Activated CD4-positive, alpha-beta T cell treated with anti-CD3 and anti-CD28 coated beads for 24 hours (primary cell): ENCODE data around the gene TMEM270.
"Not testable (repeated sequence)": the region's sequence is repeated elsewhere in the genome, so short reads cannot be mapped to it uniquely, and the experiment has no call there.

Experiments
- DNase-seq, 2 donors: peaks; one replicate each; pipeline ENCODE4 v3.0.0-alpha.2; 2020; ENCODE audit warnings: low read depth in 2 of 2

Gene TMEM270

DNA sequence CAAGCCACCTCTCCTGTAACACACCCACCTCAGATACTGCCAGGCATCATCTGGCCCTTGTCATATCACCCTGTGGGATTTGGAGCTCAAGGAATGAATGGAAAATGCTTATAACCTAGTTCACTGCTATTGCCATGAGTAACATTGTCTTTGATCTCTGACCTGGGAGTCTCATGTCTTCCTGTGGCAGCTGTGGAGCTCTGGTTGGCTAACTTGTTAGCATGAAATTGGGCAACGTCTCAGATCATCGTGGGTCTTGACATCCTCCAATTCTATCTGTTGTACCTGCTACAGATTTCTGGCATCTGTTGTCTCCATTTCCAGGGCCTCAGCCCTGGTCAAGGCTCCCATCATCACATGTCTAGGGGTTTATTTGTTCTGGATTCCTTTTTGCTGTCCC, 2.2 kb upstream of the TMEM270 start:
- DNase-seq, result no peak

DNA sequence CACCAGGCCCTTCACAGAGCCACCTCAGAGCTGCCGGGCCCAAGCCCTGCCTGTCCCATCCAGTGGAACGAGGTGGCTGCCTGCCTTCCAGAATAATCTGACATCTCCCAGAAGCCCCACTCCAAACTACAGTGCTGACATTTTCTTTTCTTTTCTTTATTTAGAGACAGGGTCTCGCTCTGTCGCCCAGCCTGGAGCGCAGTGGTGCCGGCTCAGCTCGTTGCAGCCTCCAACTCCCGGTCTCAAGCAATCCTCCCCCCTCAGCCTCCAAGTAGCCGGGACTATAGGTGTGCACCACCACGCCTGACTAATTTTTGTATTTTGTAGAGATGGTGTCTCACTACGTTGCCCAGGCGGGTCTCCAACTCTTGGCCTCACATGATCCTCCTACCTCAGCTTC, 346 bp downstream of the TMEM270 start:
- no peak for DNase-seq

DNA sequence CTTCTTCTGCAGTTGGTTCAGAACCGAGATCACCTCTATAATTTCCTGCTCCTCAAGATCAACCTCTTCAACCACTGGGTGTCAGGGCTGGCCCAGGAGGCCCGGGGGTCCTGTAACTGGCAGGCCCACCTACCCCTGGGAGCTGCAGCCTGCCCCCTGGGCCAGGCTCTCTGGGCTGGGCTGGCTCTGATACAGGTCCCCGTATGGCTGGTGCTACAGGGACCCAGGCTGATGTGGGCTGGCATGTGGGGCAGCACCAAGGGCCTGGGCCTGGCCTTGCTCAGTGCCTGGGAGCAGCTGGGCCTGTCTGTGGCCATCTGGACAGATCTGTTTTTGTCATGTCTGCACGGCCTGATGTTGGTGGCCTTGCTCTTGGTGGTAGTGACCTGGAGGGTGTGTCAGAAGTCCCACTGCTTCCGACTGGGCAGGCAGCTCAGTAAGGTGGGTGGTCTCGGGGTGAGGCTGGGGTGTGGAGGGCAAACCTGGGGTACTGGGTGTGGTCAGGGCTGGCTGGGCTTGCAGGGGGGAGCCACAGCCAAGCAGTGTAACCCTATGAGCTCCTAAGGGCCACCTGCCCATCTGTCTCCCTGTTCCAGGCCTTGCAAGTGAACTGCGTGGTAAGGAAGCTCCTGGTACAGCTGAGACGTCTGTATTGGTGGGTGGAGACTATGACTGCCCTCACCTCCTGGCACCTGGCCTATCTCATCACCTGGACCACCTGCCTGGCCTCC, 4.2 kb downstream of the TMEM270 start:
- DNase-seq, result no peak

DNA sequence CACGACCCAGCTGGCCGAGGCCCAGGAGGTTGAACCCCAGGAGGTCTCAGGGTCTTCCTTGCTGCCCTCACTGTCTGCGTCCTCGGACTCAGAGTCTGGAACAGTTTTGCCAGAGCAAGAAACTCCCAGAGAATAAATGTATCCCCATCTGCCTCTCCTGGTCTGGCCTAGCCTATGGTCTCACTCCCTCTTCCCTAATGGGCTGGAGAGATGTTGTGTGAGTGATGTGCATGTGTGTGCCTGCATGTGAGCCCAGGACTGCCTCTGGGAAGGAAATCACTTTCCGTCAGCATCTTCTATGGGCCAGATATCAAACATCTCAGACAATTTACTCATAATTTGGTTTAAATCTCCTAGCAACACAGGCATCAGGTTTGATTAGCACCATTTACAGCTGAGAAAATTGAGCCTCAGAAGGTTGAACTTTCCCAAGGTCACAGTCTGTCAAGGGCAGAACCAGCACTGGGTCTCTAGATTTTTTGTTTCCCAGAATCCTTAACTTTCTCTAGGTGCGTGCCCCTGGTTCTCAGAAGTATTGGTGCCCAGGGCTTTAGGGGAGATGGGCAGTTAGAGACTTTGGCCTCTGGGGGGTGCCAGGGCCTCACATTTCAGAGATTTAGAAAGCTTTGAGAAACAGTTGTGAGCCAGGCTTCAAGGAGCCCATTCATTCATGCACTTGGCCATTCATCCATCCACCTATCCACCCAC, 4.9 kb downstream of the TMEM270 start:
- DNase-seq, result no peak

DNA sequence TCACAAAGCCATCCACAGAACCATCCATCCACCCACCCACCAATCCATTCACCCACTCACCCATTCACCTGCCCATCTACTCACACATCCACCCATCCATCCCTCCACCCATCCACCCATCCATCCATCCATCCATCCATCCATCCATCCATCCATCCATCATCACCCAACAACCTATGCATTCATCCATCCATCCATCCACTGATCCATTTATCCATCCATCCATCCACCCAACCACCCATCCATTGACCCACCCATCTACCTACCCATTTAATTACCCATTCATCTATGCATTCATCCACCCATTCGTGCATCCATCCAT, 5.4 kb downstream of the TMEM270 start:
- DNase-seq, result no peak

DNA sequence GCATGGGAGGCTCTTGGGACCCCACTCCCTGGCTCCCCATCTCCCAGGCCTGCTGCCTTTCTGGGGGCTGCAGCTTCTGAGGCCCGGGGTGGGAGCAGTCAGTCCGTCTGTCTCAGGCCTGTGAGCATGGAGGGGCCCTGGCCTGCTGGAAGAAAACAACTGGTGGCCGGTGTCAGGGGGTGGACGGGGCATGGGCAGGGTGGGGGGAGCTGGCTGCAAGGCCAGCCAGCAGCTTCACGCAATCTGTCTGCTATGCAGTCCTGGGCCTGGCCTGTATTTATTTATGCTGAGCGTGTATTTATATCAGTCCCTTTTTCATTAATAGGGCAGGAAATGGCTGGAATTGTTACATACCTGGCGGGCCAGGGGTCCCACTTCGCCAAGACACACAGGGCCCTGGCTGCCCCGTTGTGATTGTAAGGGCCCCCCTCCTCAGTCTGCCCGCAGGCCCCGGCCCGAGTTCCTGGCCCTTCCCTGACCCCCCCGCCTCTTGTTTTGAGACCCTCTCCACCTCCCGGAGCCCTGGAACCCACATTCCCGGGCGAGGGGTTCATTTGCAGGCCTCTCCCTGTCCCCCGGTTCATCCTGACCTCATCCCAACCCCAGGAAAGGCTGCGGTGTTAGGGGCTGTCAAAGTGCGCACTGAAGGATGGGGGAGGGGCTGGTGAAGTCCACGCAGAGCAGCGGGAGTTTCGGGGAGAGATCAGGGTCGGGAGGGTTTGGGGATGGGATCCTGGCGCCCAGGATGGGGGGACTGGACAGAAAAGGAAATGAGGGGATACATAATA, 8.2 kb downstream of the TMEM270 start:
- no peak for DNase-seq

DNA sequence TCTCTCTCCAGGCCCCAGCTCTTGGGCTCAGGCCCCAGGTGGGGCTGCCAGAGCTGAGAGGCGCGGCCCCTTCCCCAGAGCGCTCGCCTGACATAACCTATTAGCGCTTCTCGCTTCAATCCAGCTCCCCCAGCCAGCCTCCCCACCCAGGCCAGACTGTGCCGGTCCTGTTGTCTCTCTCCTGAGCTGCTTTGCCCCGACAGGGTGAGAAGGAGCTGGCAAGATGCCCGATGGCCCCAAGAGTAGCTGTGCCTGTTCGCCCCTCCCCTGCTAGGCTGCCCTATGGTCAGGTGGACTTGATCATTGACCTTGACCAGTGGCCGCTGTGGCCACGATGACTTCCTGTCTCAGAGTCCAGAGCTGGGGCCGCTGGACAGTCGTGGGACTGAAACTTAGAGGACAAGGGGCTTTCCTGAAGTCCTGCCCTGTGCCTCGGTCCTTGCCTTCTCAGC, 9.1 kb downstream of the TMEM270 start:
- DNase-seq, result no peak

DNA sequence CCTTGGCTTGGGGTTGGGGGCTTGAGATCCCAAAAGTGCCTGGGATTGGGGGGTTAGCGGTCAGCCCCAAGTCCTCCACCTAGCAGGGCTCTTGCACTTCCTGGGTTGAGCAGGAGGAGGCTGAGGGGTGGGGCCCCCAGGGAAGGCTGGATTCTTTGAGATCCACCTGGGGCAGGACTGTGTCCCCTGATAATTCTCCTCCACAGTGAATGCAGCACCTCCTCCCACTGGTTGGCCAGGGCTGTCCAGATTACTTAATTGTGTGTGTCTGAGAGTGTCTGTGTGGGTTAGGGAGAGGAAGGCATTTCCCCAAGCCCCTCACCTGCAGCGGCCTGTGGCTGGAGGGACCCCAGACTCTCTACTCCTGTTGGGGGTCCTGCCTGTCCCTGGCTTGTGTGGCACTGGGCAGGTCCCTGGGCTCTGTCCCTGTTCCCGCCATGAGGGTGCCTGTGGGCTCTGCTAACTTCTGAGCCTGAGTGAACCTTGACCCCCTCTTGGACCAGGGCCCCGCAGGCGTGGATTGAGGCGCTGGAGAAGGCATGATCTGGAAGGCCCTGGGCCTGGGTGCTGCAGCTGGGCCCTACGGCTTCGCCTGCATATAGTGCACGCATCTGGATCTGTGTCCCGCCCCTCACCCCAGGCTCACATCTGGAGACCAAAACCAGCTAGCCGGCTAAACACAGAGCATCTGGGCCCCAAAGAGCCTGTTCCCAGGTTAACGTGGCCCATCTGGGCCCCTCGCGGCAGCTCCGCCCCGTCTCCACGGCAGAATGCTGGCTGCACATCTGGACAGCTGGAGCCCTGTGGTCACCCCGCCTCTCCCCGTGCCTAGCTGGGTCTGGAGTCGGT, 10.4 kb downstream of the TMEM270 start:
- DNase-seq, result no peak

DNA sequence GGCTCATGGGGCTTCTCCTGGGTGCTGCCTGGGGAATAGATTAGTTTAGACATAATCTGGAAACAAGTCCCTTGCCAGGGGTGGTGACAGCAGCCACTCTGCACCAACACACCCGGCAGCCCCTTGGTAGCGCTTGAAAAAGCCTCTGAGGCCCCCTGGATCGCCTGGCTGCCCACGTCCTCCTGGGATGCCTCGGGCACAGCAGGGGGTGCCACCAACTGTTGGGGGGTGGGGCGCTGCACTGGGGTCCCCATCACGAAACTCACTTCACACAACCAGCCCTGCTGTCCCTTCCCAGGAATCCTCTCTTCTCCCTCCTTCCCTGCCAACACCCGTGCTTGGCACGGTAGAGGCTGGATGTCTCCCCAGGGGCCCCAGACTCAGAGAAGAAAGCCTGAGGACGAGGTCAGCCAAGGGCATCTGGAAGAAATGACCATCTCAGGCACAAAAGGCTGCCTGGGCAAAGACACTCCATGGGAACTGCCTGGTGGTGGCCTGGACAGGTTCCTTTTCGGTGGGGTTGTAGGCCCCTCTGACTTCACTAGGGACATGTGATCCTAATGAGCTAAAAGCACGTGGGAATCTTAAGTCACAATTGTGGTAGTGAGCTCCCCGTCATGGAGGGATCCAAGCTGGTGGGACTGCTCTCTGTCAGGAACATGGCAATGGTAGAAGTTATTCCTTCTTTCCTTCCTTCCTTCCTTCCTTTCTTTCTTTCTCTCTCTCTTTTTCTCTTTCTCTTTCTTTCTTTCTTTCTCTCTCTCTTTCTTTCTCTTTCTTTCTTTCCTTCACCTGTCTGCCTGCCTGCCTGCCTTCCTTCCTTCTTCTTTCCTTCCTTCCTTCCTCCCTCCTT, 11.3 kb downstream of the TMEM270 start:
- DNase-seq, result no peak

DNA sequence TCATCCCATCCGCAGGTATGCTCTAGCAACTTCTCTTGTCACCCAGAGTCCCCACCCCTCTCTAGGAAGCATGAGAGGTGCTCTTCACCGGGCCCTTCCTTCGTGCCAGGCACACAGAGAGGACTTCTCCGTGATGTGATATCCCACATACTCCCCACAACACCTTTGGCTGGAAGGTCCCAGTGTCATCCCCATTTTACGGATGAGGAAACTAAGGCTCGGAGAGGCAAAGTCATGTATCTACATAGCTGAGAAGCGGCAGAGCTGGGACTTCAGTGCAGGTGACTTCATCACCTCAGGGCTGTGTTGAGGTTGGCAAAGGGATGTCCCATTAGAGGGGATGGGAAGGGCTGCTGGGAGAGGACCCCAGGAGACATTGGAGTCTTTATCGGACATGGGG, 15.4 kb downstream of the TMEM270 start:
- DNase-seq, result no peak

DNA sequence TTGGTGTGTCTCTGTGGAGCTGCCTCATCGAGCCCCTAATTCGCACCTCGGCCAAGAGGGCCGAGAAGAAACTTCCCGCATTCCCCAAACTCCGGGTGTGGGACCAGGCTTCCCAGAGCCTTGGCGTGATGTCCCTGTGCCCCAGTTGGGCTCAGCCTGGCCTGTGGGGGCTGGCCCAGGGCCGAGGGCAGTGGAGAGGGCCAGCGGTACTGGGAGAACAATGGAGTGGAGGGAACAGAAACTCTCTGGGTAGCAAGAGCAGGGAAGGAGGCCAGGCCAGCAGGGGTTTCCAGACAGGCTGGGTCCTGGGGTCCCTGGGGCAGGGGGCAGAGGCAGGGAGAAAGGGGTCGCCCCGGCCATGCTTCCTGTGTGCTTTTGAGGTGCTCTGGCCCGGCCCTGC, 16.0 kb downstream of the TMEM270 start:
- DNase-seq, result no peak

DNA sequence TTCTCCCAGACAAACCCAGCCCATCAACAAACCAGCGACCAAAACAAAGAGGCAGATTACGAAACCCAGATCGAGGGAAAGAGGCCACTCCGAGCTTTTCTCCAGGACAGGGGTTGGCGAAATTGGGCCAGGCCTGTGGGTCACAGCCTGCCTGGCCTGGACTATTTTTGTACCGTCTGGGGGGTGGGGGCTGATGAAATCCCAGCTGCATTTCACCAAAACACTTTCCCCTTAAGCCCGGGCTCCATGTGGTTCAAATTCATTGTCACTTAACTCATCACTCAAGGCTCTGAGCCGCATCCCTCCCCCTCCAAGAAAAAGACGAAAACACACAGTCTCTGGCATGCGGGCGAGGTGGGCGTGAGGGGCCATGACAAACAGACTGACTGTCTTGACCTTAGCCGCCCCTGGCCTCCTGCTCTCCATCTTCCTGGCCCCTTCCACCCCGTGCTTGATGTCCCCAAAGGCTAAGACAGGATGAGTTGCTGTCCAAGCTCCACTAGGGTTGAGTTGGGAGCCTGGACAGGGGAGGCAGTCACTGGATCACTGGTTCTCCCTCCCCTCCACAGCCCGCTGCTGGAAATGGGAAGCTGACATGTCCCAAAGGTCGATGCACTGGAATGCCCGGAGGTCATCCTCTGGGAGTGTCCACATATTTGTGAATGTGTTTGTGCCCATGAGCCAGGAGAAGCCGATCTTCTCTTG, 19.2 kb downstream of the TMEM270 start:
- no peak for DNase-seq

DNA sequence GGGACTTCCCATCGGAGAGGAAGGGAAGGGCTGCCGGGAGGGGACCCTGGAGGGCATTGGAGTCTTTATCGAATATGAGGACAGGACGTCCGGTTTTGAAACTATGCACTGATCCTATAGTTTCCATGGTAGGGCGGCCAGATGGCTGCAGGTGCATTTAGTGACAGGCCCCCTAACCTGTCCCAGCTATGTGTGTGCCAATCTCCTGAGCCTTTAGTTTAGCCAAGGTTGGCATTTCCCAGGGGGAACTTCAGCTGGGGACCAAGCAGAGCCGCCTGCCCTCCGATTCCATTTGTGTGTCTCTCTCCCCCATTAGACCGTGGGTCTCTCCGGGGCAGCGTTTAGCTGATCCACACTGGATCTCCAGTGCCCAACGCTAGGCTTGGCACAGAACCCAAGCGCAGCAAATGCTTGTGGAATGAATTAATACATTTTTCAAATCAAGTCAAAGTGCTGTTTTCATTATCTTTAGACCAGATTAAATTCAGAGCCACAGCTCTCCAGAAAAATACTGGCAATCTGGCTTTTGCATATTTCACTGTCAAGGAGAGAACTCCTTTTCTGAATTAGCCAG, 19.9 kb downstream of the TMEM270 start:
- no peak for DNase-seq

DNA sequence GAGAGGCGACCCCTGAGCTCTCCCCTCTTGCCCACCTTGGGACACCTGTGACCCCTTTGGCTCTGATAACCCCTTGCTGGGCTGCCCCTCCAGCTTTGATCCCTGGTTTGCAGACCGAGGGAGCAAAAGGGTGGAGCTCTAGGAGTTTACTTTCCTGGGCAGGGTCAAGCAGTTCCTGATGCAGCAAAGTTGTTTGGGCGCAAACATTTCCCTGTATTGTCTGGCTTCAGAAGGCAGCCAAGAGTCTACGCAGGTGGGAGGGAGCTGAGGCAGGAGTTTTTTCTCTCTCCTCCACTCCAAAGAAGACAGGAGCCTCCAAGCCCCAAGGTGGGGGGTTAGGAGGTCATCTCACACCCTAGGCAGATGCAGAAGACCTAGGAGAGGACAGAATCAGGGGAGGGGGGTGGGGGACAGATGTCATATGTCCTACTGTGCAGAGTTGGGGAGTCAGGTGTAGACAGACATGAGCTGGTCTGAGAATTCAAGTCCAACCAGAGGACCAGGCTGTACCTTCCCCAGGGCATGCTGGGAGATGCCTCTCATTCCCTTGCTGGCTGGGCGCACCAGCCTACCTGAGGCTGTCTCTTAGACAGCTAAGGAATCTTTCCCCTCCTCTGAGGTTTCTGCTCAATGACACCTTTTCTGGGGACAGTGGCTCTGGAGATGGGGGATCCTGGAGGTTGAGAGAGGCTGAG, 20.5 kb downstream of the TMEM270 start:
- no peak for DNase-seq

DNA sequence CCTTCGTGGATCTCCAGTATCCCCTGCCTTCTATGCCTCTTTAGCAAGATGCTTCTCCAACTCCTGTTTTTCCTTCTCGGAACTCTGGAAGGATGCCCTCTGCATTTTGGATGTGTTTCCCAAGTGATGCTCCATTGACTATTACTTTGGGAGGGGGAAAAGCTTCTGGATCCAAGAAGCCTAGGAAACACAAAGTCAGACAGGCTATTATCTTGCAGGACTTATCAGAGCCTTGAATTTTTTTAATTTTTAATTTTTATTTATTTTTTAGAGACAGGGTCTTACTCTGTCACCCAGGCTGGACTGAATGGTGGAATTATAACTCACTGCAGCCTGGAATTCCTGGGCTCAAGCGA, 21.1 kb downstream of the TMEM270 start:
- DNase-seq, result no peak

DNA sequence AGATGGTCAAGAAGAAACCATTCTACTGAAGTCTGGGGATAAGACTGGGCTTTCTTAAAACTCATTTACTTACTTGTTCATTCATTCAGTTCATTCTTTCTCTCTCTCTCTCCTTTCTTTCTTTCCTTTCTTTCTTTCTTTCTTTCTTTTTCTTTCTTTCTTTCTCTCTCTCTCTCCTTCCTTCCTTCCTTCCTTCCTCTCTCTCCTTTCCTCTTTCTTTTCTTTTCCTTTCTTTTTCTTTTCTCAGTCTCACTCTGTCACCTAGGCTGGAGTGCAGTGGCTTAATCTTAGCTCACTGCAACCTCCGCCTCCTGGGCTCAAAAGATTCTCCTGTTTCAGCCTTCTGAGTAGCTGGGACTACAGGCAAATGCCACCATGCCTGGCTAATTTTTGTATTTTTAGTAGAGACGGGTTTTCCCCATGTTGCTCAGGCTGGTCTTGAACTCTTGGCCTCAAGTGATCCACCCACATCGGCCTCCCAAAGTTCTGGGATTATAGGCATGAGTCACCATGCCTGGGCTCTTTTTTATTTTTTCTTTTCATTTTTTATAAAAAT, 24.0 kb downstream of the TMEM270 start:
- DNase-seq, result not testable (repeated sequence)

DNA sequence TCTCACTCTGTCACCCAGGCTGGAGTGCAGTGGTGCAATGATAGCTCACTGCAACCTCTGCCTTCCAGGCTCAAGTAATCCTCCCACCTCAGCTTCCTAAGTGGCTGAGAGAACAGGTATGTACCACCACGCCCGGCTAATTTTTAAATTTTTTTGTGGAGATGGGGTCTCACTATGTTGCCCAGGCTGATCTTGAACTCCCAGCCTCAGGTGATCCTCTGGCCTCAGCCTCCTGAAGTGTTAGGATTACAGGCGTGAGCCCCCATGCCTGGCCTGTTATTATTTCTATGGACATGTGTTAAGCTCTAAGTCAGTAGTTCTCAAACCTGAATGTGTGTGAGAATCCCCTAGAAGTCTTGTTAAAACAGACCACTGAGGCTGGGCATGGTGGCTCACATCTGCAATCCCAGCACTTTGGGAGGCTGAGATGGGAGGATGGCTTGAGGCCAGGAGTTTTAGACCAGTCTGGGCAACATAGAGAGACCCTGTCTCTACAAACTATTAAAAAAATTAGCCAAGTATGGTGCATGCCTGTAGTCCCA, 24.5 kb downstream of the TMEM270 start:
- DNase-seq, result no peak

DNA sequence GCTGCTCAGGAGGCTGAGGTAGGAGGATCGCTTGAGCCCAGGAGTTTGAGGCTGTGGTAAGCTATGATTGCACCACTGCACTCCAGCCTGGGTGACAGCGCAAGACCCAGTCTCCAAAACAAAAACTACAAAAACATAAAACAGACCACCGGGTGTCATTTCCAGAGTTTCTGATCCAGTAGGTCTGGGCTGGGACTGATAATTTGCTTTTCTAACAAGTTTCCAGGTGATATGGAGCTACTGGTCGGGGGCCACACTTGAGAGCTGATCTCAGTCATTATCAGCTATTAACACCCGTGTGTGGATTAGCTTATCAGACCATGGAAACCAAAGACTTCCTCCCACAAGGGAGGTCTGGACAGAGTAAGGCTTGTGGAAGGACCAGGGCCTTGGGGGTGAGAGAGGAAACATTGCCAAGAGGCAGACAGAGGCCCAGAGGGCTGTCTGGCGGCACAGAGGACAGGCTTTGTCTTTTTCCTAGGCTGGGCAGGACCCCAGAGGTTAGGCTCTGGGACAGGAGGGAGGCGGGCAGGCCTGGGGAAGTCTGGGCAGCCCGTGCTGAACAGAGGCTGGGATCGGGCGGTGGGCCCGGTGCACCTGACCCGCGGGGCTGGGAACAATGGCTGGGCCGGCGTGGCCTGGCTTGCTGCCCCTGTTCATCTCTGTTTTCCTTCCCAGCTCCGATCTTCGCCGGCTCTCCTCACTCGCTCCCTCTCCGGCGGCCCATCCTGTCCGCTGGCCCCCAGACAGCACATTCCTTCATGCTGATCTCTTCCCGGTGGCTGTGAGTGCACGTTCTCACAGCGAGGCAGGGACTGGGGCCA, 25.2 kb downstream of the TMEM270 start:
- DNase-seq, result no peak
